Glomerular endothelial cell (primary cell): Measurements from ENCODE around the gene TEX264. TPM values are rescaled to one million over a fixed set of nuclear protein-coding genes. Genes with fewer than 3 reads are reported as not detected.
A peak's percentile ranks its signal among the peaks of the same experiment; 100 is the strongest.

Experiments used
- DNase-seq: peaks from one replicate; pipeline ENCODE4 v3.0.0-alpha.2; 2011; ENCODE audit warnings: low read depth, low spot score; ENCODE audit errors: extremely low read depth
- total RNA-seq: library from RNA; depleted of rRNA; stranded (reverse); fragments of >200 nt; gene quantifications from 2 replicates; pipeline ENCODE4 v1.2.3, GENCODE V29; 2015

TEX264 gene
- total RNA-seq, 1 donor from 2014 or later: 58.8 TPM

GRCh38 chr3:51712511-51712931, 41.5 kb downstream of the TEX264 start:
- no peak for DNase-seq

- DNase-seq: no peak
Measured at GRCh38 chr3:51712963-51713362, 41.9 kb downstream of the TEX264 start.

GRCh38 chr3:51715231-51715976, 44.4 kb downstream of the TEX264 start:
- DNase-seq: no peak

GRCh38 chr3:51715977-51716294, 44.9 kb downstream of the TEX264 start:
- DNase-seq: no peak

GRCh38 chr3:51716805-51717204, 45.8 kb downstream of the TEX264 start:
- DNase-seq: no peak

- DNase-seq: no peak
Measured at GRCh38 chr3:51717446-51717845, 46.4 kb downstream of the TEX264 start.

- no peak for DNase-seq
Measured at GRCh38 chr3:51717947-51718346, 46.9 kb downstream of the TEX264 start.

- peak; percentile 9 for DNase-seq
Measured at GRCh38 chr3:51718547-51719409, 47.7 kb downstream of the TEX264 start.

- no peak for DNase-seq
Measured at GRCh38 chr3:51719410-51720025, 48.5 kb downstream of the TEX264 start.

- DNase-seq: no peak
Measured at GRCh38 chr3:51720292-51721061, 49.4 kb downstream of the TEX264 start.

GRCh38 chr3:51721062-51721745, 50.2 kb downstream of the TEX264 start:
- DNase-seq: no peak

- no peak for DNase-seq
Measured at GRCh38 chr3:51722362-51722761, 51.3 kb downstream of the TEX264 start.

- no peak for DNase-seq
Measured at GRCh38 chr3:51727500-51727899, 56.4 kb downstream of the TEX264 start.

- DNase-seq: no peak
Measured at GRCh38 chr3:51729042-51729633, 58.1 kb downstream of the TEX264 start.

- no peak for DNase-seq
Measured at GRCh38 chr3:51733859-51734571, 63.0 kb downstream of the TEX264 start.

- DNase-seq: no peak
Measured at GRCh38 chr3:51734572-51734907, 63.5 kb downstream of the TEX264 start.

- no peak for DNase-seq
Measured at GRCh38 chr3:51735039-51735438, 64.0 kb downstream of the TEX264 start.

- no peak for DNase-seq
Measured at GRCh38 chr3:51735950-51736349, 64.9 kb downstream of the TEX264 start.

GRCh38 chr3:51739110-51739509, 68.1 kb downstream of the TEX264 start:
- no peak for DNase-seq
